Measurements from ENCODE around the gene RNF212. TPM values are rescaled to one million over a fixed set of nuclear protein-coding genes. Genes with fewer than 3 reads are reported as not detected.

RNF212 gene
- total and polyA plus RNA-seq, 9 of the 15 experiments (the other 6 are each of a cell fraction or from before 2014, with no cell fraction given): 0.04 TPM; not detected in 8

GRCh38 chr4:1091561-1091995 lies 21.8 kb downstream of the RNF212 start:
- H3K9me1 ChIP-seq (ENCODE audit: control insufficient read depth, insufficient read depth, low read length): no peaks in the 10 kb centered on the region
- in situ Hi-C loops (cut with MboI) (no loop called here), intact Hi-C loops (cut with micrococcal nuclease) (no loop called here)
- H3K79me2 ChIP-seq (ENCODE audit: control insufficient read depth, insufficient read depth, low read length): no peaks in the 10 kb centered on the region
- 0 out of 2 replicates have a peak, but pooled peaks cover 1% of the 10 kb centered on the region for H3K9me3 ChIP-seq (replicated peaks; ENCODE audit: control insufficient read depth, insufficient read depth, low read depth, low read length)
- ChIA-PET CTCF (ENCODE audit: low intra/inter-chr PET ratio) (no interaction called here), POLR2A (interaction anchor here (0.6 to 1.2 kb wide), 4 partner anchors 10 to 618 kb away, joined by 3 to 5 read pairs (median 4); no protein-coding TSS in a partner anchor)
- FAIRE-seq (no peak), ATAC-seq (no peak; the same call in 2 of the 3 replicates), DNase-seq (ENCODE audit: extremely low read depth in 1 of 4, low spot score in 3 of 4) (no peak)
- H3K9ac ChIP-seq (ENCODE audit: insufficient read depth in 1 of 2, low read depth in 2 of 2, low read length in 2 of 2): no peak overlapping the region
- H3K27me3 ChIP-seq (ENCODE audit: control insufficient read depth in 2 of 2, insufficient read depth in 2 of 2, low read length in 2 of 2): peaks cover 0 to 41% of the 10 kb centered on the region in 2 experiments; a peak in 3 of 5 replicates
- 2% methylated on average over 10 of the region's 10 CpGs for WGBS (ENCODE audit: insufficient coverage, low coverage, missing lambda C conversion rate)
- no peak overlapping the region for H2AFZ ChIP-seq (ENCODE audit: low read depth, low read length)
- no peak overlapping the region for H3K4me3 ChIP-seq
- no peaks in the 10 kb centered on the region for H3K36me3 ChIP-seq (ENCODE audit: control insufficient read depth, insufficient read depth, low read length)
- no peak for TF ChIP-seq NBN (IDR thresholded peaks at IDR 0.05; ENCODE audit: low read depth)
- no peak for TF ChIP-seq SRSF7 (optimal IDR thresholded peaks at IDR 0.05; ENCODE audit: low read depth, low read length)
- TF ChIP-seq BMI1 (IDR thresholded peaks at IDR 0.05; ENCODE audit: low read length): no peak
- no peak for TF ChIP-seq RNF2 (IDR thresholded peaks at IDR 0.05)
- no peak for TF ChIP-seq ZNF551 (CRISPR knock-in tag; IDR thresholded peaks at IDR 0.05)
- TF ChIP-seq STAT5B (CRISPR knock-in tag; IDR thresholded peaks at IDR 0.05): no peak
- no peak for TF ChIP-seq GTF2F1 (IDR thresholded peaks at IDR 0.05; ENCODE audit: low read depth, low read length)
- no peak for TF ChIP-seq SREBF1 (IDR thresholded peaks at IDR 0.05; ENCODE audit: borderline replicate concordance, low read depth, low read length)
- no peak for TF ChIP-seq ZSCAN32 (CRISPR knock-in tag; IDR thresholded peaks at IDR 0.05)
- TF ChIP-seq ZNF695 (CRISPR knock-in tag; IDR thresholded peaks at IDR 0.05): no peak
- no peak for TF ChIP-seq NFIX (CRISPR knock-in tag; IDR thresholded peaks at IDR 0.05; ENCODE audit: low read depth)
- no peak for TF ChIP-seq CBX5 (IDR thresholded peaks at IDR 0.05; ENCODE audit: borderline replicate concordance, low read depth)
- TF ChIP-seq ZHX1 (conservative IDR thresholded peaks at IDR 0.05; ENCODE audit: low read length): no peak
- no peak overlapping the region for H3K4me2 ChIP-seq (ENCODE audit: insufficient read depth, low read length)
- peaks cover 0 to 8% of the 10 kb centered on the region in 2 experiments; a peak in 1 of 5 replicates for H3K4me1 ChIP-seq (replicated peaks in 1 of 2; ENCODE audit: control insufficient read depth in 2 of 2, insufficient read depth in 2 of 2, low read length in 2 of 2)
- no peaks in the 10 kb centered on the region for H4K20me1 ChIP-seq (replicated peaks; ENCODE audit: control insufficient read depth, insufficient read depth, low read length)
- H3K27ac ChIP-seq (ENCODE audit: extremely low read depth, low read depth, low read length): no peak overlapping the region
- no TSS peak for BruUV-seq (replicated peaks)

Data from K562 (cell line).